SU-DHL-6 (cell line): ENCODE results near the gene ZNF555.

Source experiments
- H2AFZ ChIP-seq: fragments of 200-600 bp; sonication (generic); 2 replicates; pipeline ENCODE4 v1.6.1; 2014; ENCODE audit warnings: low read depth, mild to moderate bottlenecking, moderate library complexity, mixed read lengths, antibody characterized with exemption, low read length; ENCODE audit not compliant: severe bottlenecking
- H3F3A ChIP-seq: fragments of 200-600 bp; shearing (Covaris generic); 2 replicates; pipeline ENCODE4 v1.6.0; 2016; ENCODE audit warnings: antibody characterized with exemption, mild to moderate bottlenecking; ENCODE audit not compliant: insufficient read depth
- H3K27ac ChIP-seq: fragments of 200-600 bp; sonication (generic); 2 replicates; pipeline ENCODE4 v1.5.1; 2016; ENCODE audit warnings: low read depth, mild to moderate bottlenecking, low read length, moderate library complexity, mixed read lengths
- H3K27me3 ChIP-seq: fragments of 200-600 bp; sonication (generic), shearing (Covaris generic); 2 replicates; pipeline ENCODE4 v1.6.0; 2014; ENCODE audit warnings: mild to moderate bottlenecking, low read length
- H3K36me3 ChIP-seq: fragments of 200-600 bp; sonication (generic); 2 replicates; pipeline ENCODE4 v1.6.1; 2014; ENCODE audit warnings: mild to moderate bottlenecking, low read length, mixed read lengths
- H3K4me2 ChIP-seq: fragments of 300-600, 200-600 bp; shearing (Covaris generic), sonication (generic); 2 replicates; pipeline ENCODE4 v1.6.0; 2014; ENCODE audit warnings: low read length, low read depth, mild to moderate bottlenecking; ENCODE audit not compliant: poor library complexity, severe bottlenecking
- H3K4me3 ChIP-seq: fragments of 200-600 bp; sonication (generic); 2 replicates; pipeline ENCODE4 v1.5.1; 2014; ENCODE audit warnings: antibody characterized with exemption, low read length, mild to moderate bottlenecking, mixed read lengths; ENCODE audit not compliant: insufficient read depth, poor library complexity, severe bottlenecking
- H3K79me2 ChIP-seq: fragments of 200-600 bp; sonication (generic); 2 replicates; pipeline ENCODE4 v1.6.1; 2014; ENCODE audit warnings: mild to moderate bottlenecking, low read length, moderate library complexity; ENCODE audit not compliant: insufficient read depth
- H3K9ac ChIP-seq: fragments of 200-600 bp; sonication (generic); 2 replicates; pipeline ENCODE4 v1.7.0; 2014; ENCODE audit warnings: mild to moderate bottlenecking, low read length
- H3K9me2 ChIP-seq: fragments of 200-600 bp; sonication (generic); replicated peaks from 2 replicates; pipeline ENCODE4 v1.6.1; 2014; ENCODE audit warnings: low read length; ENCODE audit not compliant: insufficient read depth
- H3K9me3 ChIP-seq: fragments of 200-600 bp; sonication (generic); 2 replicates; pipeline ENCODE4 v1.6.1; 2014; ENCODE audit warnings: low read length, mixed read lengths; ENCODE audit not compliant: insufficient read depth
- H4K20me1 ChIP-seq: fragments of 200-600 bp; sonication (generic); 2 replicates; pipeline ENCODE4 v1.6.1; 2014; ENCODE audit warnings: low read depth, mild to moderate bottlenecking, antibody characterized with exemption, low read length, moderate library complexity, mixed read lengths
- EZH2phosphoT487 ChIP-seq: fragments of 200-600 bp; sonication (generic), shearing (Covaris generic); conservative IDR thresholded peaks from 2 replicates; pipeline ENCODE4 v1.6.1; 2018; ENCODE audit warnings: mild to moderate bottlenecking, antibody characterized with exemption, low read length, moderate library complexity, mixed read lengths
- TF ChIP-seq, protein P1 (sequence below): fragments of 200-600 bp; sonication (generic); IDR thresholded peaks from one replicate; pipeline ENCODE4 v1.5.1; 2017; ENCODE audit warnings: antibody characterized with exemption, mild to moderate bottlenecking, low read length, moderate library complexity; ENCODE audit not compliant: insufficient read depth, poor library complexity, severe bottlenecking

The ZNF555 gene

DNA sequence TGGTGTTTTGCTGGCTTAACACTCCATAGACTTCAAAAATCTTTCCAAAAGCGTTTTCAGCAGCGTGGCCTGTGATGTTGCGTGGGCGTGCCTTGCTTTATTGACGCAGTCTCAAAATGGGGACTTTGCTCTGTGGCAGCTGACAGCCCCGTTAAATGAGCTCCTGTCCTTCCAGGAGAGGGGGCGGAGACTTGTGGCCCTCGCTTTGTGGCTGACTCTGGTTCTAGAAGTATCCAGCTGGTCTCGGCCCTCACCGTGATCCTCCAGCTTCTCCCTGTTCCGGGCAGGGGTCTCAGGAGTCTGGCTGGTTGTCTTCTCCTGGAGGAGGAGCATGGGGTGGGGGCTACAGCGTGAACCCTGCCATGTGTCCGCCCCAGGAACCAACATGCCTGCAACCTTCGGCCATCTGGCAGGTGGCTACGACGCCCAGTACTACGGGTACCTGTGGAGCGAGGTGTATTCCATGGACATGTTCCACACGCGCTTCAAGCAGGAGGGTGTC lies 30.0 kb upstream of the ZNF555 start:
- H3F3A ChIP-seq = no peaks in the 10 kb centered on the region
- H2AFZ ChIP-seq = no peak overlapping the region
- H3K27me3 ChIP-seq = no peaks in the 10 kb centered on the region
- TF ChIP-seq EZH2phosphoT487 = no peak
- TF ChIP-seq, protein P1, sequence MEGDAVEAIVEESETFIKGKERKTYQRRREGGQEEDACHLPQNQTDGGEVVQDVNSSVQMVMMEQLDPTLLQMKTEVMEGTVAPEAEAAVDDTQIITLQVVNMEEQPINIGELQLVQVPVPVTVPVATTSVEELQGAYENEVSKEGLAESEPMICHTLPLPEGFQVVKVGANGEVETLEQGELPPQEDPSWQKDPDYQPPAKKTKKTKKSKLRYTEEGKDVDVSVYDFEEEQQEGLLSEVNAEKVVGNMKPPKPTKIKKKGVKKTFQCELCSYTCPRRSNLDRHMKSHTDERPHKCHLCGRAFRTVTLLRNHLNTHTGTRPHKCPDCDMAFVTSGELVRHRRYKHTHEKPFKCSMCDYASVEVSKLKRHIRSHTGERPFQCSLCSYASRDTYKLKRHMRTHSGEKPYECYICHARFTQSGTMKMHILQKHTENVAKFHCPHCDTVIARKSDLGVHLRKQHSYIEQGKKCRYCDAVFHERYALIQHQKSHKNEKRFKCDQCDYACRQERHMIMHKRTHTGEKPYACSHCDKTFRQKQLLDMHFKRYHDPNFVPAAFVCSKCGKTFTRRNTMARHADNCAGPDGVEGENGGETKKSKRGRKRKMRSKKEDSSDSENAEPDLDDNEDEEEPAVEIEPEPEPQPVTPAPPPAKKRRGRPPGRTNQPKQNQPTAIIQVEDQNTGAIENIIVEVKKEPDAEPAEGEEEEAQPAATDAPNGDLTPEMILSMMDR = no peak
- H3K9ac ChIP-seq = no peak overlapping the region
- no peaks in the 10 kb centered on the region for H3K79me2 ChIP-seq
- H3K9me2 ChIP-seq = no peaks in the 10 kb centered on the region
- H3K27ac ChIP-seq = no peak overlapping the region
- no peaks in the 10 kb centered on the region for H4K20me1 ChIP-seq
- H3K4me3 ChIP-seq = no peak overlapping the region
- H3K36me3 ChIP-seq = no peaks in the 10 kb centered on the region
- no peak overlapping the region for H3K4me2 ChIP-seq
- no peaks in the 10 kb centered on the region for H3K9me3 ChIP-seq

DNA sequence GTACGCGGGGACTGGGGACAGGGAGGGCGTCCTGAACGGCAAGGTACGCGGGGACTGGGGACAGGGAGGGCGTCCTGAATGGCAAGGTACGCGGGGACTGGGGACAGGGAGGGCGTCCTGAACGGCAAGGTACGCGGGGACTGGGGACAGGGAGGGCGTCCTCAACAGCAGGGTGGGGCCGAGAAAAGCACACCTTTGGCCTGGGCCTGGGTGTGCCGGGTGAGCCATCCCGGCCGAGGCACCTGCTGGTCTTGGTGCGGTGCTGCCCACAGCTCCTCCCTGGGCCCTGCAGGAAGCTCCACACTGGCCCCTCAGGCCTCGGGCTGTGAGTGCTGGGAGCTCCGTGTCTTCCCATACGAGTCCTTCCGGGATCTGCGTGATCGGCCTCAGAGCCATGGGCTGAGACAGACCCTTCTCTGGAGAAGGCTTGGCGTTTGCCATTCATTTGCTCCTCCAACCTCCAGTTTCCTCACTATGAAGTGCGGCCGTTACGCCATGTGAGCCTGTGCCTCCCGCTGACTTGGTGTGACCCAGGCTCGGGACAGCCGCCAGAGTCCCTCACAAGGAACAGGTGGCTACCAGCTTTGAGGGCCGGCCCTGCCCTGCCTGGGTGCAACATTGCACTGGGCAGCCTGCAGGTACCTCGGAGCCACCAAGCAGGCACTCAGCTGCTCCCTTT lies 29.4 kb upstream of the ZNF555 start:
- no peaks in the 10 kb centered on the region for H3K79me2 ChIP-seq
- no peak overlapping the region for H2AFZ ChIP-seq
- H3K27ac ChIP-seq = no peak overlapping the region
- no peaks in the 10 kb centered on the region for H3K9me2 ChIP-seq
- H3K4me2 ChIP-seq = no peak overlapping the region
- H3K4me3 ChIP-seq = no peak overlapping the region
- no peaks in the 10 kb centered on the region for H4K20me1 ChIP-seq
- no peaks in the 10 kb centered on the region for H3K36me3 ChIP-seq
- H3K9me3 ChIP-seq = no peaks in the 10 kb centered on the region
- H3F3A ChIP-seq = no peaks in the 10 kb centered on the region
- TF ChIP-seq, protein P1 = no peak
- no peak for TF ChIP-seq EZH2phosphoT487
- no peaks in the 10 kb centered on the region for H3K27me3 ChIP-seq
- no peak overlapping the region for H3K9ac ChIP-seq

DNA sequence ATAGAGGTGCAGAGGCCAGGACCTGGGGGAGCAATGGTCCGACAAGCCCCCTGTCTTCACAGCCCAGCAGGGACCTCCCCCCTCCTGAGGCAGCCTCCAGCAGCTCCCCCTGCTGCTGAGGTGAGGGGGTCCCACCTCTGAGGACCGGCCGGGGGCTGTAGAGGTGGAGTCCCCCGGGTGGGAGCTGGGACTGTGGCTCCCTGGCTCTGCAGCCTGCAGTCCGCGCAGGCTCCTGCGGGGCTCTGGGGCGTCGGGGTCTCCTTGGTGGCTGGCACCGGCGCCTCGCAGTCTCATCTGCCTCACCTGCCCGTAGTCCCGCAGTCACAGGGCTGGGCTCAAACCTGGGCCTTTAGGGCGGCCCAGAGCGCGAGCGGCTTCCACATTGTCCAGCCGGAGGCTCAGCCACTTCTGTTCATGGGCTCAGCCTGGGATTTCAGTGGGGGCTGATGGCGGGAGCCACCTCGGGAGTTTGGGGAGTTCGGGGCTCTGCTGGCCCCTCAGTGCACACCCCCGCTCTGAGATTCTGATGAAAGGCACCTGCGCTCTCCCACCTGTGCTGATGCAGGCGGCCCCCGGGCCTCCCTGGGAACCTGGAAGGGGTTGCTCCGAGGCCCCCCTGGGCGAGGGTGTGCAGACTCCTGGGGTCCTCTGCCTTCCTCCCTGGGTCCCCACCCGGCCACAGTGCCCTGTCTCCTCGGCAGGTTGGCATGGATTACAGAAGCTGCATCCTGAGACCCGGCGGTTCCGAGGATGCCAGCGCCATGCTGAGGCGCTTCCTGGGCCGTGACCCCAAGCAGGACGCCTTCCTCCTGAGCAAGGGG lies 28.7 kb upstream of the ZNF555 start:
- Histone ChIP-seq H3K9me2 (no peaks in the 10 kb centered on the region), H3K27ac (no peak overlapping the region), H2AFZ (no peak overlapping the region), H3K4me3 (no peak overlapping the region), H3K79me2 (no peaks in the 10 kb centered on the region), H3K9me3 (no peaks in the 10 kb centered on the region), H3K9ac (no peak overlapping the region), H3K27me3 (no peaks in the 10 kb centered on the region), H3F3A (no peaks in the 10 kb centered on the region), H3K4me2 (no peak overlapping the region), H4K20me1 (no peaks in the 10 kb centered on the region), H3K36me3 (no peaks in the 10 kb centered on the region)
- no peak for TF ChIP-seq EZH2phosphoT487
- TF ChIP-seq, protein P1 = no peak
